ENCODE results near the gene THG1L.
A peak's percentile ranks its signal among the peaks of the same experiment; 100 is the strongest.
"Not testable (repeated sequence)": the region's sequence is repeated elsewhere in the genome, so short reads cannot be mapped to it uniquely, and the experiment has no call there.

THG1L gene

DNA sequence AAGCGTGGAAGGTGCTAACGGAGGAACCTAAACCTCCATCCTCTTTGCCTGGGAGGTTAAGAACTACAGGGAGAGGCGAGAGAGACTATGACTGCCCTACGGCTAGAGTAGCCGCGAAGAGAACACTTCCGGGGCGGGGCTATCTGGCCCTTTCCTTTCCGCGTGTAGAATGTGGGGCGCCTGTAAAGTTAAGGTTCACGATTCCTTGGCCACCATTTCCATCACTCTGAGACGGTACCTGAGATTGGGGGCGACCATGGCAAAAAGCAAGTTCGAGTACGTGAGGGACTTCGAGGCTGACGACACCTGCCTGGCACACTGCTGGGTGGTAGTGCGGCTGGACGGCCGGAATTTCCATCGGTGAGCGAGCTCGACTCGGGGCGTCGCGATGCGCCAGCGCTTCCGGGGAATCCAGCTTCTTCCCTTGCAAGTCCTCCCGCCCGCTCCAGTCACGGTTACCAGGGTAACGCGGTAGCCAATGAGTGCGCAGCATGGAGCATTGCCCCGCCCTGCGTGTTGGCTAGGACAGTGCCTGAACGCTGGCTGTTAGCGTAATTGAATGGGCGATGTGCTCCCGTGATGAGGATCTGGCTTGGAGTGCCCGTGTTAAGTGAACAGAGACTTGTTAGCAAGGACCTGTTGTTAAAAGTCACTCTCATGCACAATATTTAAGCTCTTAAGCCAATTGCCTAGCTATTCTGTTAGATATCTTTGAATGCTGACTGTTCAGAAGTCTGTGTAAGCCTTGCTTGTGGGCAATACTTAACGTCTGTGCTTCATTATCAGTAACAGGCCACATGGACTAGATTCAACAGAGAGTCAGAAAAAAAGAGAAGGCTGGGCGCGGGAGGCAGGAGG lies at the start of gene THG1L:
THG1L (plus strand) TSS at position 149 of the 858 bp plus-strand sequence; CDS start at position 170, 21 bp downstream.
- DNase-seq (ENCODE audit: low read depth in 2 of 2): peak; percentile 99

DNA sequence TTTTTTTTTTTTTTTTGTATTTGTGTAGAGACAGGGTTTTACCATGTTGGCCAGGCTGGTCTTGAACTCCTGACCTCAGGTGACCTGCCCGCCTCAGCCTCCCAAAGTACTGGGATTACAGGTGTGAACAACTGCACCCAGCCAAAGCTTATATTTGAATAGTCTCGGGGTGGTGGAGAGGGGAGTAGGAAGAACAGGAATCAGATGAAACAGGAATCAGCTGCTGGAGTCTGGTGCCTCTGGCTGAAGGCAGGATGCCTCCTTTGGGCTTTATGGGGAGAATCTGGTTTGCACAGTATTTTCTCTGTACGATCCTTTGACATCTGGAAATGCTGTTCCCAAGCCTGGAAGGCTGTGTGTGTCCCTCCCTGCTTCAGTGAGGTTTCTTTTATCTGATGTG lies 49.0 kb upstream of the THG1L start:
- DNase-seq (ENCODE audit: low read depth in 2 of 2): no peak

GRCh38 chr5:157686276-157687197 lies 44.7 kb upstream of the THG1L start:
- DNase-seq (ENCODE audit: low read depth in 2 of 2): not testable (repeated sequence)

DNA sequence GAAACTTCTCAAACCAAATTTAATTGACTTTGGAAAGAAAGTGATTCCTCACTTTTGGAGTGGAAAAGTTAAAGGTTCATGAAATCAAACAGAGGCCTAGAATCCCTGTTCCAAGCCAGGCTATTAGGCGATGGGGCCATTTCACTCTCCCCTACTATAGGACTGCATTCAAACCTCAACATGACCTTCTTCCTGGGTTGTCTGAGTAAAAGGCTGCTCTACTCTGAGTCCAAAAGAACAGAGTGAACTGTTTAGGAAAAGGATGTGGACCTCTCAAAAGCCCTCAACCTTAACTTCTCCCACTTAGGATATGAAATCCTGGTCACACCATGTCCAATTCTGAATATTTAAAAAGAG lies 44.0 kb upstream of the THG1L start:
- DNase-seq (ENCODE audit: low read depth in 2 of 2): no peak

- no peak for DNase-seq (ENCODE audit: low read depth in 2 of 2)
Observed at GRCh38 chr5:157689942-157690689, 41.1 kb upstream of the THG1L start.

- DNase-seq (ENCODE audit: low read depth in 2 of 2): no peak
Observed at GRCh38 chr5:157690690-157691433, 40.4 kb upstream of the THG1L start.

DNA sequence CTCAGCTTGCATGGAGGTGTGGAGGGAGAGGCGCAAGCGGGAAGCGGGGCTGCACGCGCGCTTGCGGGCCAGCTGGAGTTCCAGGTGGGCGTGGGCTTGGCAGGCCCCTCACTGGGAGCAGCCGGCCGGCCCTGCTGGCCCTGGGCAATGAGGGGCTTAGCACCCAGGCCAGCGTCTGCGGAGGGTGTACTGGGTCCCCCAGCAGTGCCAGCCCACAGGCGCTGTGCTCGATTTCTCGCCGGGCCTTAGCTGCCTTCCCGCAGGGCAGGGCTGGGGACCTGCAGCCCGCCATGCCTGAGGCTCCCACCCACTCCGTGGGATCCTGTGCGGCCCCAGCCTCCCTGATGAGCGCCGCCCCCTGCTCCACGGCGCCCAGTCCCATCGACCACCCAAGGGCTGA lies 37.4 kb upstream of the THG1L start:
- DNase-seq (ENCODE audit: low read depth in 2 of 2): not testable (repeated sequence)

GRCh38 chr5:157696154-157696553 lies 35.1 kb upstream of the THG1L start:
- not testable (repeated sequence) for DNase-seq (ENCODE audit: low read depth in 2 of 2)

GRCh38 chr5:157698674-157699073 lies 32.5 kb upstream of the THG1L start:
- not testable (repeated sequence) for DNase-seq (ENCODE audit: low read depth in 2 of 2)

GRCh38 chr5:157703736-157704135 lies 27.5 kb upstream of the THG1L start:
- no peak for DNase-seq (ENCODE audit: low read depth in 2 of 2)

DNA sequence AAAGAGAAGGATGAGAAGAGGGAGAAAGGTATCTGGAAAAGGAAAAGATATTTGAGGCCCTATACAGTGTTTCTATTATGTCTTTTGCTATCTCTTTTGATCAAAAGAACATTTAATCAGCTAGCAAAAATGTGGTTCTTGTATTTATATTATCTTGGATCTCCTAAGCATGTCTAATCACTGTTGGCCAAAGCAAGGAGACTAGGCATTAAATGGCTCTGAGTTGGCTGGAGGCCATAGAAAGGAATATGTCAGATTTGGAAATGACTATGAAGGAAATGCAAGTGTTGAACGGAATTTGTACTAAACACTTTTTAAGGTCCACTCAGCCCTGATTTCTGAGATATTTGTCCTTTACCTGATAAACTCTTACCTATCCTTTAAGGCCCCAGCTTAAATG lies 22.4 kb upstream of the THG1L start:
- DNase-seq (ENCODE audit: low read depth in 2 of 2): no peak

DNA sequence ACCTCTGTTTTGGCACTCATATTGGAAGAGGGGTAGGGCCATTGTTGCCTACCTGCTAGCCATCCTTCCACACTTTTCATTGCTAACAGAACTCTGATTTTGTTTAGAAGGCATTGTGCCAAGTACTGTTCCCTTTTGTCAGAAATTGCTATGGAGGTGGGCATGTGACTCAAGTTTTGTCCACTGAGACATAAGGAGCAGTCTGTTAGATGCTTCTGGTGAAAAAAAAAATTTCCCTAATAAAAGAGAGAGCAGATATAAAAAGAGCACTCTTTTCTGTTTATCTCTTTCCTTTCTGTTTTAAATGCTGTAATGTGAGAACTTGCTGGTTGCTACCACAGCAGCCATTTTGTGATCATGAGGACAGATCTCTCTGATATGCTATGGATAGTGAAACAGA lies 21.9 kb upstream of the THG1L start:
- no peak for DNase-seq (ENCODE audit: low read depth in 2 of 2)

DNA sequence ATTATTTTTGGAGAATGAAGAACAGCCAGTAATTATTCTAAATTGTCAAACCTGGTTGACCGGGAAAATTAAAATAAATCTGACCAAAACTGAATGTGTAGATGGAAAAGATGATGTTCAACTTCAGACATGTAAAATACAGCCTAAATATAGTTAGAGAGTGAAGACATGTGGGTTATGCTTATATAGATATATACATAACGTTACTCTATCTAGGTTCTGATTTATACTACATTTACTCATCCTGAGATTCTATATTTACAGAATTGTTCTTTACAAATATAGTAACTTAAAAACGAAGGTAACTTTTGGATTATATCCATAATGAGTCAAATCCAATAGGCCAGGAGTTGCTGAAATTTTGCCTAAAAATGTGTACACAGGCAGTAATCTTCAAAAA lies 20.8 kb upstream of the THG1L start:
- DNase-seq (ENCODE audit: low read depth in 2 of 2): no peak

GRCh38 chr5:157710882-157711281 lies 20.3 kb upstream of the THG1L start:
- no peak for DNase-seq (ENCODE audit: low read depth in 2 of 2)

DNA sequence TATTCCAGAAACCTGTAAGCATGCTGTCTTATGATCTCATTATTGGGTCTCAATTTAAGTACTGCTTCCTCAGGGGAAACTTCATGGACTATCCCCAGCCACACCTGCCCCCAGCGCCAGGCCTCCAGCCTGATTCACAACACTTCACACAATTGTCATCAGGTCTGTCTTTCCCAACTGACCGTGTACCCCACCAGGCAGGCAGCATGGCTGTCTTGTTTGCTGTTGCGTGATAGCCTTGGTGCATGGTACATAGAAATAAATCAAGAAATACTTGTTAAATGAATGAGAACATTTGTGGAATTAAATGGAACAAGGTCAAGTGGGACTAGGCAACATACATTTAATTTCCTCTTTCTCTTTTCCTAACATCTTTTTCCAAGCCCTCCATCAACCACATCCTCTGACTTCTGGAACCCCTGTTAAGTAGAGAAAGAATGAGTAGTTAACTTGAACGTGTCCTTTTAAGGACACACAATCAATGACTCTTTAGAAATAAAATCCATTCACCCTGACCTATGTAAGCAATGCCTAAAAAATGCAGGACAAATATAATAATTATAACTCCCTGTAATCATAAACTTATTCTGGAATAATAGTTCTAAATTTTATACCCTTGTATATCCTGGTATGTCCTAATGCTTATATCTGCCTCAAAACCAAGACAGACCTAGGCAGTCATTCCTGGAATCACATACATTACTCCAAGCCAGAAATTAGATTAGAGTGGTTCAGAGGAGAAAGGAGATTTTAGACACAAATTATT lies 17.2 kb upstream of the THG1L start:
- no peak for DNase-seq (ENCODE audit: low read depth in 2 of 2)

DNA sequence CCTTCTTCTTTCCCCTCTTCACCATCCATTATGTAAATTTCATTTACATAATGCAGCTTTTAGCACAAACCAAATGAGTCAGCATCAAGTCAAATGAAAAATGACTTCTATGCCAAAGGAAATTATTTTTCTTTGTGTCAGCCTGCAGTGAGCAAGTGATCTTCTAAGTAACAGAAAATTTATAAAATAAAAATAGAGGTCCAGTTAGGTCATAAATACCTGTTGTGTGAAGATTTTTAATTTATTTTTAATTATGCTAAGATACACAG lies 16.7 kb upstream of the THG1L start:
- no peak for DNase-seq (ENCODE audit: low read depth in 2 of 2)

DNA sequence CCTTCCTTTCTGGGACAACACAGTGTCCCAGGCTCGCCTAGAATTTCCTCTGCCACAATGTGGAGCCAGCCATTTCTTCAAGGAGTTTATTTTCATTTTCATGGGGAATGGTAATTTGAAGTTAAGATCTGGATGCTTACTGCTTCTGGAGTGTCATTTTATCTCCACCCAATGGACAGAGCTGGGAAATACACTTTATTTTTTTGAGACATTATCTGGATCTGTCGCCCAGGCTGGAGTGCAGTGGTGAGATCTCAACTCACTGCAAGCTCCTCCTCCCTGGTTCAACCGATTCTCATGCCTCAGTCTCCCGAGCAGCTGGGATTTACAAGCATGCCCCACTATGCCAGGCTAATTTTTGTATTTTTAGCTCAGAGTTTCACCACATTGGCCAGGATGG lies 12.7 kb upstream of the THG1L start:
- DNase-seq (ENCODE audit: low read depth in 2 of 2): no peak

DNA sequence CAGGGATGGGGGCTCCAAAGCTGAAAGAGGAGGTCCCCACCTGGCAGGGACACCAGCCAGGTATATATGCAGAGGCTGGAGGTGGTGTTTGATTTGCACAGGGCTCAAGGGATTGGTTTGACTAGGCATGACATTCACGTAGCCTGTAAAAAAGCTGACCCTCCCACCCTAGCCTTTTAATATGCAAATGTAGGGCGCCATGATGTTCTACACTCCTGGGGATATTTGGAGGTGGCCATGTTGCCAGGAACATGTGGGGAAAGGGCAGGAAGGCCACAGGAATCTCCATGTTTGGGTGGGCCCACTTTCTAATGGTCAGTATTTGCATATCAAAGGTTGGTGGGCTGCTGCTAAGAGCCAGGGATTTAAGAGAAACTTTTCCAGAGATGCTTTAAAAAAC lies 12.0 kb upstream of the THG1L start:
- no peak for DNase-seq (ENCODE audit: low read depth in 2 of 2)

- no peak for DNase-seq (ENCODE audit: low read depth in 2 of 2)
Observed at GRCh38 chr5:157721159-157721558, 10.1 kb upstream of the THG1L start.

GRCh38 chr5:157722895-157723294 lies 8.3 kb upstream of the THG1L start:
- DNase-seq (ENCODE audit: low read depth in 2 of 2): not testable (repeated sequence)

DNA sequence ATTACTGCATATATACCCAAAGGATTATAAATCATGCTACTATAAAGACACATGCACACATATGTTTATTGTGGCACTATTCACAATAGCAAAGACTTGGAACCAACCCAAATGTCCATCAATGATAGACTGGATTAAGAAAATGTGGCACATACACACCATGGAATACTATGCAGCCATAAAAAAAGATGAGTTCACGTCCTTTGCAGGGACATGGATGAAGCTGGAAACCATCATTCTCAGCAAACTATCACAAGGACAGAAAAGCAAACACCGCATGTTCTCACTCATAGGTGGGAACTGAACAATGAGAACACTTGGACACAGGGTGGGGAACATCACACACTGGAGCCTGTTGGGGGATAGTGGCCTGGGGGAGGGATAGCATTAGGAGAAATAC lies 4.6 kb upstream of the THG1L start:
- DNase-seq (ENCODE audit: low read depth in 2 of 2): not testable (repeated sequence)

All from stimulated activated CD8-positive, alpha-beta memory T cell treated with anti-CD3 and anti-CD28 coated beads, Interleukin-15, amount 100 ng/mL, for 48 hours (primary cell).